ENCODE data around the gene DDX59.

DDX59 gene

GRCh38 chr1:200669314-200670241 is at the start of gene DDX59:
Gene DDX59, minus strand, starts transcription at chr1:200669907. Its CDS starts 3,167 bp downstream, at chr1:200666740.
- DNase-seq (ENCODE audit: insufficient read length, low spot score), result peak; percentile 86
- no peak for TF ChIP-seq CTCF (IDR thresholded peaks at IDR 0.05; ENCODE audit: insufficient read depth, missing control alignments)
- FAIRE-seq, result no peak

- FAIRE-seq, result peak; percentile 53
- TF ChIP-seq CTCF (IDR thresholded peaks at IDR 0.05; ENCODE audit: insufficient read depth, missing control alignments), result no peak
- DNase-seq (ENCODE audit: insufficient read length, low spot score), result no peak
These were observed 44.9 kb upstream of the DDX59 start for GRCh38 chr1:200714504-200715187.

GRCh38 chr1:200710166-200710565 is 40.5 kb upstream of the DDX59 start:
- TF ChIP-seq CTCF (IDR thresholded peaks at IDR 0.05; ENCODE audit: insufficient read depth, missing control alignments), result no peak
- peak; percentile 46 for FAIRE-seq

GRCh38 chr1:200708769-200709168 is 39.1 kb upstream of the DDX59 start:
- no peak for TF ChIP-seq CTCF (IDR thresholded peaks at IDR 0.05; ENCODE audit: insufficient read depth, missing control alignments)
- DNase-seq (ENCODE audit: insufficient read length, low spot score) (no peak), FAIRE-seq (no peak)

More at GRCh38 chr1:200710166-200710565, 40.5 kb upstream of the DDX59 start:
- no peak for DNase-seq (ENCODE audit: insufficient read length, low spot score)

- FAIRE-seq, result no peak
- TF ChIP-seq CTCF (IDR thresholded peaks at IDR 0.05; ENCODE audit: insufficient read depth, missing control alignments), result no peak
These were observed 38.5 kb upstream of the DDX59 start for GRCh38 chr1:200708161-200708560.

GRCh38 chr1:200707116-200707515 is 37.4 kb upstream of the DDX59 start:
- no peak for TF ChIP-seq CTCF (IDR thresholded peaks at IDR 0.05; ENCODE audit: insufficient read depth, missing control alignments)
- DNase-seq (ENCODE audit: insufficient read length, low spot score), result no peak
- no peak for FAIRE-seq

More at GRCh38 chr1:200708161-200708560, 38.5 kb upstream of the DDX59 start:
- DNase-seq (ENCODE audit: insufficient read length, low spot score), result no peak

Data from D721Med (cell line).